Measurements from ENCODE around the gene APBB2. TPM values are rescaled to one million over a fixed set of nuclear protein-coding genes. Genes with fewer than 3 reads are reported as not detected.

APBB2 gene
- total and polyA plus RNA-seq, 4 donors: 4.8 to 31.5 (median 11.2) TPM

DNA sequence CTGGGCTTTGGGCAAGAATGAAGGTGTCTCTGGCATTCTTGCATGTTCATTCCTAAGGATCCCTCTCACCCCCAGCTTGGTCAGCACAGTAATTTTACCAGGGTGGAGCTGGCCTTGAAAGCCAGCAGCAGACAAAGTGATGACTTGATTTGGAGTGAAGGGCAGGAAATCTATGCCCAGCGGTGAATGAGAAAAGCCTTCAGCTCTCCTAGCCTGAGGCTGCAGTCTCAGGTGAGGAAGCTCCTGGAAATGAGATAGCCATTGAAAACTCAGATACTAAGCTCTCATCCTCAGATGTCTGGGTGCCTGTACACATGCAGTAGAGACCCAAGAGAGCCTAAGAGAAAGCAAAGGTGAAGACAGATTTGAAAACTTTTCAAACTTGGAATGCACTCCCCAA, 31.6 kb upstream of the APBB2 start:
- DNase-seq (ENCODE audit: low spot score): no peak
- WGBS: 90% methylated on average over 1 of the region's 1 CpG

DNA sequence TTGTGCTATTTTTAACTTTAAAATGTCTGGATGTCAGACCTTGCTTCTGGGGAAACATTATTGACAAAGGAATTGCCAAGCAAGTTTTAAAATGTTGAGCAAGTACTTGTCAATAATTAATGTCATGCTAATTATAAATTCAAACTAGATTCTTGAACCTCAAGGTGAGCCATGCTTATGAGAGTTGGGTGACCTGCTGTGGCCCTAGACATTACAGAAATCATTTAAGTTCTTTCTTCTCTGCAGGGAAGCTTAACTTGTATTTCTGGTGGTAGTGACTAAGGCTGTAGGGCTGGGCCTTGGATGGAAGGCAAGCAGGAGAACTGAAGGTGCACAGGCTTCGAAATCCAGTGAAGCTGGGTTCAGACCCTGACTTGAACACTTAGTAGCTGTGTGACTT, 27.6 kb upstream of the APBB2 start:
- no peaks in the 10 kb centered on the region for H3K36me3 ChIP-seq (ENCODE audit: control insufficient read depth in 4 of 4, insufficient read depth in 3 of 4, low read depth in 1 of 4, low read length in 3 of 4)
- no peak overlapping the region for H3K9ac ChIP-seq (ENCODE audit: low read depth in 1 of 2, low read length in 2 of 2)
- DNase-seq (ENCODE audit: low spot score): no peak
- H3K4me3 ChIP-seq (ENCODE audit: low read depth in 1 of 3, low read length in 3 of 3): no peak overlapping the region
- no peak overlapping the region for H3K27ac ChIP-seq (ENCODE audit: low read depth in 1 of 2, low read length in 2 of 2)
- no peaks in the 10 kb centered on the region for H3K27me3 ChIP-seq (ENCODE audit: control insufficient read depth in 4 of 4, insufficient read depth in 4 of 4, low read length in 3 of 4)
- WGBS: 92% methylated on average over 1 of the region's 1 CpG
- no peaks in the 10 kb centered on the region for H3K9me3 ChIP-seq (ENCODE audit: control insufficient read depth in 4 of 4, low read length in 3 of 4)
- no peaks in the 10 kb centered on the region for H3K4me1 ChIP-seq (ENCODE audit: control insufficient read depth in 4 of 4, insufficient read depth in 4 of 4, low read length in 3 of 4)
- TF ChIP-seq RXRA (IDR thresholded peaks at IDR 0.05): no peak
- TF ChIP-seq JUND (IDR thresholded peaks at IDR 0.05): no peak
- TF ChIP-seq SP1 (IDR thresholded peaks at IDR 0.05): no peak
- no peak for TF ChIP-seq EGR1 (IDR thresholded peaks at IDR 0.05; ENCODE audit: low read depth in 2 of 2)
- TF ChIP-seq REST (IDR thresholded peaks at IDR 0.05): no peak
- no peak for TF ChIP-seq MAX (IDR thresholded peaks at IDR 0.05)
- TF ChIP-seq CTCF (IDR thresholded peaks at IDR 0.05; ENCODE audit: low read depth, low read length, missing input control): no peak
- no peak for TF ChIP-seq FOXA1 (IDR thresholded peaks at IDR 0.05)
- no peak for TF ChIP-seq FOXA2 (IDR thresholded peaks at IDR 0.05)
- no peak for TF ChIP-seq YY1 (IDR thresholded peaks at IDR 0.05)
- TF ChIP-seq HNF4G (IDR thresholded peaks at IDR 0.05): no peak

More for the DNA sequence above, 31.6 kb upstream of the APBB2 start:
- Histone ChIP-seq H3K4me1 (ENCODE audit: control insufficient read depth in 4 of 4, insufficient read depth in 4 of 4, low read length in 3 of 4) (no peaks in the 10 kb centered on the region), H3K9me3 (ENCODE audit: control insufficient read depth in 4 of 4, low read length in 3 of 4) (no peaks in the 10 kb centered on the region), H3K4me3 (ENCODE audit: low read depth in 1 of 3, low read length in 3 of 3) (no peak overlapping the region), H3K27ac (ENCODE audit: low read depth in 1 of 2, low read length in 2 of 2) (no peak overlapping the region), H3K9ac (ENCODE audit: low read depth in 1 of 2, low read length in 2 of 2) (no peak overlapping the region), H3K27me3 (ENCODE audit: control insufficient read depth in 4 of 4, insufficient read depth in 4 of 4, low read length in 3 of 4) (no peaks in the 10 kb centered on the region), H3K36me3 (ENCODE audit: control insufficient read depth in 4 of 4, insufficient read depth in 3 of 4, low read depth in 1 of 4, low read length in 3 of 4) (no peaks in the 10 kb centered on the region)
- TF ChIP-seq EGR1 (IDR thresholded peaks at IDR 0.05; ENCODE audit: low read depth in 2 of 2) (no peak), ZBTB33 (IDR thresholded peaks at IDR 0.05) (no peak), NR2F2 (IDR thresholded peaks at IDR 0.05) (no peak), RAD21 (IDR thresholded peaks at IDR 0.05) (no peak), JUND (IDR thresholded peaks at IDR 0.05) (no peak), HNF4G (IDR thresholded peaks at IDR 0.05) (no peak), RXRA (IDR thresholded peaks at IDR 0.05) (no peak), CTCF (IDR thresholded peaks at IDR 0.05; ENCODE audit: low read depth, low read length, missing input control) (no peak), FOXA1 (IDR thresholded peaks at IDR 0.05) (no peak), MAX (IDR thresholded peaks at IDR 0.05) (no peak), YY1 (IDR thresholded peaks at IDR 0.05) (no peak), ATF3 (IDR thresholded peaks at IDR 0.05) (no peak), HNF4A (conservative IDR thresholded peaks at IDR 0.05) (no peak)

All from liver (tissue), 9 donors.